ENCODE results near the gene COL1A1.

Gene COL1A1

GRCh38 chr17:50169881-50170459 lies 31.5 kb downstream of the COL1A1 start:
- Mint-ChIP-seq H3K4me3 (no peak overlapping the region), H3K27me3 (ENCODE audit: low read depth) (no peaks in the 10 kb centered on the region), H3K4me1 (ENCODE audit: low read depth) (peaks cover 15% of the 10 kb centered on the region), H3K9me3 (no peaks in the 10 kb centered on the region), H3K27ac (no peak overlapping the region), H3K36me3 (ENCODE audit: low read depth) (no peaks in the 10 kb centered on the region)
- no peak for DNase-seq (ENCODE audit: low spot score)

GRCh38 chr17:50169121-50169764 lies 32.2 kb downstream of the COL1A1 start:
- Mint-ChIP-seq H3K36me3 (ENCODE audit: low read depth) (no peaks in the 10 kb centered on the region), H3K9me3 (no peaks in the 10 kb centered on the region)
- peak; percentile 60 for DNase-seq (ENCODE audit: low spot score)

GRCh38 chr17:50168319-50168718 lies 33.1 kb downstream of the COL1A1 start:
- H3K36me3 Mint-ChIP-seq (ENCODE audit: low read depth): no peaks in the 10 kb centered on the region
- peaks cover 19% of the 10 kb centered on the region for H3K4me1 Mint-ChIP-seq (ENCODE audit: low read depth)
- no peaks in the 10 kb centered on the region for H3K9me3 Mint-ChIP-seq
- no peak for DNase-seq (ENCODE audit: low spot score)
- peak overlapping the region; percentile 70 for H3K27ac Mint-ChIP-seq
- no peak overlapping the region for H3K4me3 Mint-ChIP-seq
- no peaks in the 10 kb centered on the region for H3K27me3 Mint-ChIP-seq (ENCODE audit: low read depth)

More at GRCh38 chr17:50169121-50169764, 32.2 kb downstream of the COL1A1 start:
- peak overlapping the region; percentile 65 for H3K4me3 Mint-ChIP-seq
- H3K27ac Mint-ChIP-seq: peak overlapping the region; percentile 70
- H3K4me1 Mint-ChIP-seq (ENCODE audit: low read depth): peaks cover 15% of the 10 kb centered on the region
- H3K27me3 Mint-ChIP-seq (ENCODE audit: low read depth): no peaks in the 10 kb centered on the region

- H3K27ac Mint-ChIP-seq: no peak overlapping the region
- no peaks in the 10 kb centered on the region for H3K27me3 Mint-ChIP-seq (ENCODE audit: low read depth)
- DNase-seq (ENCODE audit: low spot score): no peak
- H3K4me1 Mint-ChIP-seq (ENCODE audit: low read depth): peaks cover 22% of the 10 kb centered on the region
- H3K4me3 Mint-ChIP-seq: no peak overlapping the region
- no peaks in the 10 kb centered on the region for H3K36me3 Mint-ChIP-seq (ENCODE audit: low read depth)
- H3K9me3 Mint-ChIP-seq: peaks cover 4% of the 10 kb centered on the region
Observed at GRCh38 chr17:50167371-50167770, 34.1 kb downstream of the COL1A1 start.

- H3K9me3 Mint-ChIP-seq: peaks cover 5% of the 10 kb centered on the region
- DNase-seq (ENCODE audit: low spot score): no peak
- H3K4me3 Mint-ChIP-seq: no peak overlapping the region
Observed at GRCh38 chr17:50166518-50167181, 34.8 kb downstream of the COL1A1 start.

GRCh38 chr17:50165867-50166517 lies 35.4 kb downstream of the COL1A1 start, which contains the start of gene SGCA:
TSS of gene SGCA (plus strand) at chr17:50166005. CDS start at chr17:50166041, 36 bp downstream.
- Mint-ChIP-seq H3K27me3 (ENCODE audit: low read depth) (no peaks in the 10 kb centered on the region), H3K9me3 (peaks cover 5% of the 10 kb centered on the region), H3K4me1 (ENCODE audit: low read depth) (peaks cover 29% of the 10 kb centered on the region), H3K27ac (peak within 1 kb of the TSS; percentile 38), H3K4me3 (no peak within 1 kb of the TSS), H3K36me3 (ENCODE audit: low read depth) (peaks cover 1% of the 10 kb centered on the region)
- no peak for DNase-seq (ENCODE audit: low spot score)

More at GRCh38 chr17:50166518-50167181, 34.8 kb downstream of the COL1A1 start:
- peaks cover 29% of the 10 kb centered on the region for H3K4me1 Mint-ChIP-seq (ENCODE audit: low read depth)
- peaks cover 1% of the 10 kb centered on the region for H3K36me3 Mint-ChIP-seq (ENCODE audit: low read depth)
- H3K27me3 Mint-ChIP-seq (ENCODE audit: low read depth): no peaks in the 10 kb centered on the region
- no peak overlapping the region for H3K27ac Mint-ChIP-seq

GRCh38 chr17:50165466-50165865 lies 36.0 kb downstream of the COL1A1 start:
- peaks cover 32% of the 10 kb centered on the region for H3K4me1 Mint-ChIP-seq (ENCODE audit: low read depth)
- H3K36me3 Mint-ChIP-seq (ENCODE audit: low read depth): peaks cover 1% of the 10 kb centered on the region
- DNase-seq (ENCODE audit: low spot score): no peak
- H3K27ac Mint-ChIP-seq: peak overlapping the region; percentile 38
- no peaks in the 10 kb centered on the region for H3K27me3 Mint-ChIP-seq (ENCODE audit: low read depth)
- no peak overlapping the region for H3K4me3 Mint-ChIP-seq
- H3K9me3 Mint-ChIP-seq: peaks cover 5% of the 10 kb centered on the region

- no peak for DNase-seq (ENCODE audit: low spot score)
- peaks cover 34% of the 10 kb centered on the region for H3K4me1 Mint-ChIP-seq (ENCODE audit: low read depth)
- peak overlapping the region; percentile 38 for H3K27ac Mint-ChIP-seq
- peaks cover 2% of the 10 kb centered on the region for H3K27me3 Mint-ChIP-seq (ENCODE audit: low read depth)
- peaks cover 5% of the 10 kb centered on the region for H3K9me3 Mint-ChIP-seq
- H3K36me3 Mint-ChIP-seq (ENCODE audit: low read depth): peaks cover 1% of the 10 kb centered on the region
- H3K4me3 Mint-ChIP-seq: no peak overlapping the region
Observed at GRCh38 chr17:50165066-50165465, 36.4 kb downstream of the COL1A1 start.

GRCh38 chr17:50164697-50164988 lies 36.8 kb downstream of the COL1A1 start:
- no peak overlapping the region for H3K4me3 Mint-ChIP-seq
- H3K27me3 Mint-ChIP-seq (ENCODE audit: low read depth): peaks cover 6% of the 10 kb centered on the region
- H3K9me3 Mint-ChIP-seq: peaks cover 5% of the 10 kb centered on the region
- peaks cover 1% of the 10 kb centered on the region for H3K36me3 Mint-ChIP-seq (ENCODE audit: low read depth)
- peaks cover 36% of the 10 kb centered on the region for H3K4me1 Mint-ChIP-seq (ENCODE audit: low read depth)
- DNase-seq (ENCODE audit: low spot score): no peak
- no peak overlapping the region for H3K27ac Mint-ChIP-seq

GRCh38 chr17:50163843-50164696 lies 37.4 kb downstream of the COL1A1 start:
- Mint-ChIP-seq H3K4me3 (no peak overlapping the region), H3K4me1 (ENCODE audit: low read depth) (peaks cover 35% of the 10 kb centered on the region)

GRCh38 chr17:50162466-50163254 lies 38.8 kb downstream of the COL1A1 start:
- DNase-seq (ENCODE audit: low spot score): no peak
- H3K27ac Mint-ChIP-seq: peak overlapping the region; percentile 96
- H3K4me3 Mint-ChIP-seq: peak overlapping the region; percentile 75
- H3K9me3 Mint-ChIP-seq: peaks cover 5% of the 10 kb centered on the region
- H3K36me3 Mint-ChIP-seq (ENCODE audit: low read depth): peaks cover 1% of the 10 kb centered on the region
- H3K27me3 Mint-ChIP-seq (ENCODE audit: low read depth): peaks cover 9% of the 10 kb centered on the region
- H3K4me1 Mint-ChIP-seq (ENCODE audit: low read depth): peaks cover 38% of the 10 kb centered on the region

More at GRCh38 chr17:50163843-50164696, 37.4 kb downstream of the COL1A1 start:
- peaks cover 1% of the 10 kb centered on the region for H3K36me3 Mint-ChIP-seq (ENCODE audit: low read depth)
- H3K9me3 Mint-ChIP-seq: peaks cover 5% of the 10 kb centered on the region
- peaks cover 9% of the 10 kb centered on the region for H3K27me3 Mint-ChIP-seq (ENCODE audit: low read depth)
- no peak overlapping the region for H3K27ac Mint-ChIP-seq
- DNase-seq (ENCODE audit: low spot score): no peak

GRCh38 chr17:50161911-50162288 lies 39.5 kb downstream of the COL1A1 start:
- Mint-ChIP-seq H3K27me3 (ENCODE audit: low read depth) (peaks cover 9% of the 10 kb centered on the region), H3K4me1 (ENCODE audit: low read depth) (peaks cover 38% of the 10 kb centered on the region), H3K27ac (peak overlapping the region; percentile 96), H3K4me3 (peak overlapping the region; percentile 75), H3K9me3 (peaks cover 5% of the 10 kb centered on the region), H3K36me3 (ENCODE audit: low read depth) (peaks cover 1% of the 10 kb centered on the region)
- no peak for DNase-seq (ENCODE audit: low spot score)
